HEK293T (cell line): ENCODE measurements around the gene SSTR4.

Experiments
- CTCF ChIA-PET: fragments of 350-600 bp; formaldehyde crosslinking; extraction: SDS; loops from one replicate; lab custom pipeline; 2021; ENCODE audit warnings: antibody characterized with exemption, inconsistent platforms; lab: Yijun Ruan, JAX
- POLR2A ChIA-PET: fragments of 350-600 bp; formaldehyde crosslinking; extraction: SDS; loops from one replicate; lab custom pipeline; 2020; ENCODE audit warnings: antibody characterized with exemption, inconsistent platforms; lab: Yijun Ruan, JAX
- DNase-seq: peaks from one replicate; pipeline ENCODE4 v3.0.0; 2012; ENCODE audit warnings: mixed read lengths; ENCODE audit errors: extremely low spot score
- ARNT ChIP-seq: fragments of 450-650 bp; IDR thresholded peaks from 2 replicates; pipeline ENCODE4 v1.6.1; 2017; ENCODE audit warnings: mild to moderate bottlenecking
- BHLHE40 ChIP-seq: fragments of 450-650 bp; IDR thresholded peaks from 2 replicates; pipeline ENCODE4 v1.6.1; 2016; ENCODE audit warnings: mild to moderate bottlenecking, moderate library complexity, borderline replicate concordance
- CTBP1 ChIP-seq: fragments of 450-650 bp; IDR thresholded peaks from 2 replicates; pipeline ENCODE4 v1.6.1; 2016; ENCODE audit warnings: borderline replicate concordance
- ELF4 ChIP-seq: fragments of 450-650 bp; IDR thresholded peaks from 2 replicates; pipeline ENCODE4 v1.6.1; 2017; ENCODE audit warnings: antibody characterized with exemption
- FOXA1 ChIP-seq: fragments of 450-650 bp; IDR thresholded peaks from 2 replicates; pipeline ENCODE4 v1.6.1; 2016; ENCODE audit warnings: mild to moderate bottlenecking
- FOXK2 ChIP-seq: fragments of 450-650 bp; IDR thresholded peaks from 2 replicates; pipeline ENCODE4 v1.6.1; 2016; ENCODE audit warnings: mild to moderate bottlenecking
- FOXM1 ChIP-seq: fragments of 450-650 bp; IDR thresholded peaks from 2 replicates; pipeline ENCODE4 v1.6.1; 2017; ENCODE audit warnings: mild to moderate bottlenecking, borderline replicate concordance
- HDGF ChIP-seq: fragments of 450-650 bp; IDR thresholded peaks from 2 replicates; pipeline ENCODE4 v1.6.1; 2017; ENCODE audit warnings: antibody characterized with exemption, borderline replicate concordance
- L3MBTL2 ChIP-seq: fragments of 450-650 bp; conservative IDR thresholded peaks from 2 replicates; pipeline ENCODE4 v1.6.1; 2016; ENCODE audit warnings: mild to moderate bottlenecking
- LEF1 ChIP-seq: fragments of 450-650 bp; IDR thresholded peaks from 2 replicates; pipeline ENCODE4 v1.6.1; 2017; ENCODE audit warnings: mild to moderate bottlenecking, borderline replicate concordance
- NFRKB ChIP-seq: fragments of 450-650 bp; IDR thresholded peaks from 2 replicates; pipeline ENCODE4 v1.6.1; 2016; ENCODE audit warnings: mild to moderate bottlenecking, moderate library complexity
- PKNOX1 ChIP-seq: fragments of 450-650 bp; IDR thresholded peaks from 2 replicates; pipeline ENCODE4 v1.6.1; 2016
- SP1 ChIP-seq: fragments of 450-650 bp; IDR thresholded peaks from 2 replicates; pipeline ENCODE4 v1.6.1; 2017
- SUZ12 ChIP-seq: fragments of 450-650 bp; IDR thresholded peaks from 2 replicates; pipeline ENCODE4 v1.6.1; 2016; ENCODE audit warnings: mild to moderate bottlenecking
- TARDBP ChIP-seq: fragments of 450-650 bp; IDR thresholded peaks from 2 replicates; pipeline ENCODE4 v1.6.1; 2016
- ZNF384 ChIP-seq: fragments of 450-650 bp; IDR thresholded peaks from 2 replicates; pipeline ENCODE4 v1.6.1; 2016

SSTR4 gene

DNA sequence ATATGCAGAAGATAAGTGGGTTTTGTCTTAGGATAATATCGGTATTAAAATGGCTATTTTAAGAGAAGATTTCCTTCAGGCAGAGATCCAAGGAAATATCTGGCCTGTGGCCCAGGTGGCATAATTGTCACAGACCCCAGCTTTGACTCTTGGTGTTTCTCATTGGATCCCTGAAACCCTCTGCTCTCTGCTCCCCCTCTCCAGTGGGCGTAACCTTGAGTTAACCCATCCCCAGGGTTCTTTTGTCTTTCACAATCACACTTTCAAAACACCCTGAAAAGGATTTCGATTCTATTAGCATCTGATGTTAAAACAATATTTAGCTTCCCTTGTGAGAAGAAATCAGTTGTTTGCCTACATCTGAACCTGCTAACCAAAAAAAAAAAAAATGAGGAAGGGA, 7.2 kb downstream of the SSTR4 start:
- TF ChIP-seq CTBP1 (no peak), SUZ12 (no peak), HDGF (no peak), SP1 (no peak), FOXA1 (no peak), BHLHE40 (no peak), ELF4 (no peak), LEF1 (no peak), L3MBTL2 (no peak), NFRKB (no peak), FOXM1 (no peak), TARDBP (no peak), ARNT (no peak), FOXK2 (no peak), ZNF384 (no peak), PKNOX1 (no peak)
- POLR2A ChIA-PET = interaction anchor here (1.2 kb wide), 1 partner anchor 9 kb away, joined by 4 read pairs; no protein-coding TSS in a partner anchor
- no peak for DNase-seq
- CTCF ChIA-PET = no interaction called here

GRCh38 chr20:23043376-23043775, 8.3 kb downstream of the SSTR4 start:
- ChIA-PET CTCF (interaction anchor here (0.6 kb wide), 1 partner anchor 192 kb away, joined by 3 read pairs; no protein-coding TSS in a partner anchor), POLR2A (no interaction called here)
- TF ChIP-seq NFRKB (no peak), L3MBTL2 (no peak), FOXK2 (no peak), ELF4 (no peak), HDGF (no peak), LEF1 (no peak), TARDBP (no peak), ZNF384 (no peak), ARNT (no peak), PKNOX1 (no peak), CTBP1 (no peak), FOXA1 (no peak), SUZ12 (no peak), SP1 (no peak), FOXM1 (no peak), BHLHE40 (no peak)
- DNase-seq = no peak

DNA sequence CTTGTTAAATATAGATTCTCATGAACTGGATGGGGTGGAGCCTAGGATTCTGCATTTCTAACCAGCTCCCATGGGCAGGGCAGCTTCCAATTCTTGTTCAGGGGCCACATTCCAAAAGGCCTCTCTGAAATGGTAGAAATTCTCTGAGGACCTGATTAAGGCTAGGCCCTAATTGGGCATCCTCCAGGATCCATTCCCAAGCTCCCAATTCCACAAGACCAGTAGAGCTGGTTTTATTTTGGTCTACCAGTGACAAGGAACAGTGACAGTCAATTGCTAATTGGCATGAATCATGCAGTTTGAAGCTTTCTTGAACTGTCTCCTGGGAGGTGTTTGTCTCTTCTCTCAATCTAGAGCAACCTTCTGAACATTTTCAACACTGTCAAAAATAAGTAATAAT, 11.3 kb downstream of the SSTR4 start:
- TF ChIP-seq FOXA1 (no peak), HDGF (no peak), NFRKB (no peak), TARDBP (no peak), FOXK2 (no peak), ZNF384 (no peak), ELF4 (no peak), PKNOX1 (no peak), SUZ12 (no peak)
- DNase-seq = no peak
- POLR2A ChIA-PET = no interaction called here
- CTCF ChIA-PET = interaction anchor here (1.0 to 1.1 kb wide), 2 partner anchors 72 to 294 kb away, joined by 3 read pairs; no protein-coding TSS in a partner anchor

DNA sequence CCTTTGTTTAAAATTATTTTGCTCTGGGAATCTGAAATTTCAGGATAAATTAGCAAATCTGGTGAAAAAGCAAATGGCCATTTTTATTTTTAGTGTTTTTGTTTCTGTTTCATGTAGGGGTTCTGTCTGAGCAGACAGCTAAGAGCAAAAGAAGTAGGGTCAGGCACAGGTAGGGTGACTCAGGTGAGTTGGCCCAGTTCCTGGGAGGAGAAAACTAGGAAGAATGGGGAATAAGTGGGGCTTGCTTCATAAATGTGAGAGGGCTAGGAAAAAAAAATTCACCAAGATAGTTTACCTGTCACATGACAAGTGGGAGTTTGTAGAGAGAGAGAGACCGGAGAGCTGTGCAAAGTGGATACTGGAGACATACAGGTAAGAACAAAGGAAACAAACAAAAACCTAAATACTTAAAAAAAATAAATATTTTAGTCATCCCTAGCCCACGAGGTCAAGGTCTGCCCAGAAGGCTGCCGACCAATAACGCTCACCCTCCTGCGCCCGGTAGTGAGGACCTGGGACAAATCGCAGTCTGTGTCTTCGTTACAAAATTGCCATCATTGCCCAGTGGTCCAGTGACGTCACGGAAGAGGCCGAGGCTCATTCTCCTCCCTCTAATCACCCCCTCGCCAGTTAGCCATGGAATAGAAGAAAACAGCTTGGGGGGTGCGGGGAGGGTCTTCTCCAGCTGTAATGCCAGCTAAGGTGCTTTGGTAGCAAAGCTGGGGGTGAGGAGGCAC, 12.1 kb downstream of the SSTR4 start:
- CTCF ChIA-PET = interaction anchor here (1.0 to 1.1 kb wide), 2 partner anchors 72 to 293 kb away, joined by 3 read pairs; no protein-coding TSS in a partner anchor
- POLR2A ChIA-PET = no interaction called here
- TF ChIP-seq ELF4 (no peak), BHLHE40 (no peak), L3MBTL2 (no peak), FOXA1 (no peak), TARDBP (no peak), ARNT (no peak), ZNF384 (no peak), FOXK2 (no peak), FOXM1 (no peak)
- no peak for DNase-seq

- ChIA-PET POLR2A (no interaction called here), CTCF (no interaction called here)
- DNase-seq = no peak
- no peak for TF ChIP-seq TARDBP
- TF ChIP-seq FOXA1 = no peak
- no peak for TF ChIP-seq SP1
- no peak for TF ChIP-seq ZNF384
- TF ChIP-seq SUZ12 = no peak
- TF ChIP-seq ARNT = no peak
- TF ChIP-seq BHLHE40 = no peak
- TF ChIP-seq L3MBTL2 = no peak
- TF ChIP-seq FOXK2 = no peak
- TF ChIP-seq LEF1 = no peak
- TF ChIP-seq CTBP1 = no peak
These were observed 12.7 kb downstream of the SSTR4 start for GRCh38 chr20:23047738-23048214.
